Activated naive CD8-positive, alpha-beta T cell treated with anti-CD3 and anti-CD28 coated beads, Interleukin-2, amount 50 U/mL, for 24 hours (primary cell): ENCODE measurements around the gene VPS16.

Source experiments
- ATAC-seq: fragments of 150-1000 bp; cut with Tn5 transposase; one replicate; pipeline ENCODE4 v1.10.0; 2021
- DNase-seq: peaks from one replicate; pipeline ENCODE4 v3.0.0; 2021
- H3K27ac Mint-ChIP-seq: one replicate; pipeline ENCODE4 v1.8.0; 2021; ENCODE audit warnings: mild to moderate bottlenecking, mixed read lengths
- H3K27me3 Mint-ChIP-seq: one replicate; pipeline ENCODE4 v1.8.0; 2021; ENCODE audit warnings: mixed read lengths
- H3K36me3 Mint-ChIP-seq: one replicate; pipeline ENCODE4 v1.8.0; 2021; ENCODE audit warnings: low read depth, mixed read lengths
- H3K4me1 Mint-ChIP-seq: one replicate; pipeline ENCODE4 v1.8.0; 2021; ENCODE audit warnings: mixed read lengths
- H3K4me3 Mint-ChIP-seq: one replicate; pipeline ENCODE4 v1.8.0; 2021; ENCODE audit warnings: mild to moderate bottlenecking, moderate library complexity, mixed read lengths
- H3K9me3 Mint-ChIP-seq: one replicate; pipeline ENCODE4 v1.8.0; 2021; ENCODE audit warnings: mixed read lengths

The VPS16 gene

GRCh38 chr20:2840138-2840966 is at the start of gene VPS16, which contains the start of gene PCED1A:
Gene VPS16 (plus strand): TSS chr20:2840745. CDS start chr20:2840775, 30 bp downstream.
Gene PCED1A (minus strand): TSS chr20:2840655. CDS start chr20:2839912, 743 bp downstream.
- DNase-seq (peak; percentile 90), ATAC-seq (peak; percentile 99)
- no peaks in the 10 kb centered on the region for H3K9me3 Mint-ChIP-seq
- H3K27ac Mint-ChIP-seq, result peak within 1 kb of the TSS; percentile 91
- H3K4me1 Mint-ChIP-seq, result peaks cover 50% of the 10 kb centered on the region
- H3K27me3 Mint-ChIP-seq, result no peaks in the 10 kb centered on the region
- H3K4me3 Mint-ChIP-seq, result peak within 1 kb of the TSS; percentile 90
- H3K36me3 Mint-ChIP-seq, result peaks cover 20% of the 10 kb centered on the region

- no peak for DNase-seq
- H3K27me3 Mint-ChIP-seq, result peaks cover 19% of the 10 kb centered on the region
Measured at GRCh38 chr20:2793471-2793870, 47.1 kb upstream of the VPS16 start.

GRCh38 chr20:2794202-2794748 is 46.3 kb upstream of the VPS16 start:
- Mint-ChIP-seq H3K9me3 (no peaks in the 10 kb centered on the region), H3K4me3 (no peak overlapping the region), H3K27me3 (peaks cover 26% of the 10 kb centered on the region), H3K36me3 (no peaks in the 10 kb centered on the region), H3K27ac (no peak overlapping the region), H3K4me1 (peaks cover 6% of the 10 kb centered on the region)
- DNase-seq, result no peak
- no peak for ATAC-seq

More at GRCh38 chr20:2793471-2793870, 47.1 kb upstream of the VPS16 start:
- Mint-ChIP-seq H3K27ac (peak overlapping the region; percentile 24), H3K9me3 (no peaks in the 10 kb centered on the region), H3K36me3 (no peaks in the 10 kb centered on the region), H3K4me1 (no peaks in the 10 kb centered on the region), H3K4me3 (no peak overlapping the region)
- no peak for ATAC-seq

- Mint-ChIP-seq H3K4me1 (peaks cover 13% of the 10 kb centered on the region), H3K27ac (no peak overlapping the region), H3K9me3 (no peaks in the 10 kb centered on the region), H3K36me3 (no peaks in the 10 kb centered on the region), H3K27me3 (peaks cover 33% of the 10 kb centered on the region), H3K4me3 (no peak overlapping the region)
- DNase-seq, result no peak
- ATAC-seq, result no peak
Measured at GRCh38 chr20:2794866-2795447, 45.6 kb upstream of the VPS16 start.

GRCh38 chr20:2795451-2795850 is 45.1 kb upstream of the VPS16 start:
- no peaks in the 10 kb centered on the region for H3K36me3 Mint-ChIP-seq
- peaks cover 34% of the 10 kb centered on the region for H3K27me3 Mint-ChIP-seq
- no peak overlapping the region for H3K27ac Mint-ChIP-seq
- peaks cover 16% of the 10 kb centered on the region for H3K4me1 Mint-ChIP-seq
- H3K4me3 Mint-ChIP-seq, result no peak overlapping the region
- DNase-seq (no peak), ATAC-seq (no peak)
- H3K9me3 Mint-ChIP-seq, result no peaks in the 10 kb centered on the region

GRCh38 chr20:2796011-2796660 is 44.4 kb upstream of the VPS16 start:
- DNase-seq, result no peak
- no peak overlapping the region for H3K4me3 Mint-ChIP-seq
- peaks cover 39% of the 10 kb centered on the region for H3K27me3 Mint-ChIP-seq
- ATAC-seq, result no peak
- H3K36me3 Mint-ChIP-seq, result no peaks in the 10 kb centered on the region
- no peaks in the 10 kb centered on the region for H3K9me3 Mint-ChIP-seq
- no peak overlapping the region for H3K27ac Mint-ChIP-seq
- H3K4me1 Mint-ChIP-seq, result peaks cover 21% of the 10 kb centered on the region

- ATAC-seq, result no peak
- H3K9me3 Mint-ChIP-seq, result no peaks in the 10 kb centered on the region
- peaks cover 44% of the 10 kb centered on the region for H3K27me3 Mint-ChIP-seq
- H3K27ac Mint-ChIP-seq, result no peak overlapping the region
- H3K4me3 Mint-ChIP-seq, result no peak overlapping the region
- no peak for DNase-seq
- H3K36me3 Mint-ChIP-seq, result no peaks in the 10 kb centered on the region
- peaks cover 27% of the 10 kb centered on the region for H3K4me1 Mint-ChIP-seq
Measured at GRCh38 chr20:2797136-2797983, 43.2 kb upstream of the VPS16 start.

GRCh38 chr20:2798095-2798805 is 42.3 kb upstream of the VPS16 start:
- Mint-ChIP-seq H3K27ac (no peak overlapping the region), H3K27me3 (peaks cover 49% of the 10 kb centered on the region), H3K4me1 (peaks cover 27% of the 10 kb centered on the region), H3K36me3 (no peaks in the 10 kb centered on the region), H3K9me3 (no peaks in the 10 kb centered on the region), H3K4me3 (no peak overlapping the region)
- DNase-seq (no peak), ATAC-seq (no peak)

GRCh38 chr20:2798814-2799213 is 41.7 kb upstream of the VPS16 start:
- Mint-ChIP-seq H3K4me3 (no peak overlapping the region), H3K27me3 (peaks cover 49% of the 10 kb centered on the region)

GRCh38 chr20:2799271-2799670 is 41.3 kb upstream of the VPS16 start:
- Mint-ChIP-seq H3K27ac (peak overlapping the region; percentile 90), H3K9me3 (no peaks in the 10 kb centered on the region), H3K4me3 (peak overlapping the region; percentile 90), H3K36me3 (no peaks in the 10 kb centered on the region), H3K27me3 (peaks cover 51% of the 10 kb centered on the region), H3K4me1 (peaks cover 27% of the 10 kb centered on the region)
- ATAC-seq (no peak), DNase-seq (no peak)

More at GRCh38 chr20:2798814-2799213, 41.7 kb upstream of the VPS16 start:
- DNase-seq (no peak), ATAC-seq (no peak)
- Mint-ChIP-seq H3K27ac (no peak overlapping the region), H3K36me3 (no peaks in the 10 kb centered on the region), H3K9me3 (no peaks in the 10 kb centered on the region), H3K4me1 (peaks cover 27% of the 10 kb centered on the region)

GRCh38 chr20:2799688-2800520 is 40.6 kb upstream of the VPS16 start:
- Mint-ChIP-seq H3K27ac (peak overlapping the region; percentile 90), H3K4me3 (peak overlapping the region; percentile 90), H3K36me3 (no peaks in the 10 kb centered on the region), H3K9me3 (no peaks in the 10 kb centered on the region), H3K27me3 (peaks cover 52% of the 10 kb centered on the region), H3K4me1 (peaks cover 27% of the 10 kb centered on the region)
- DNase-seq (no peak), ATAC-seq (no peak)

GRCh38 chr20:2800521-2801285 is 39.8 kb upstream of the VPS16 start, which contains the start of gene CPXM1:
Gene CPXM1 (minus strand): TSS chr20:2800627. CDS start chr20:2800572, 55 bp downstream.
- H3K27ac Mint-ChIP-seq, result peak within 1 kb of the TSS; percentile 90
- H3K4me3 Mint-ChIP-seq, result peak within 1 kb of the TSS; percentile 90
- no peaks in the 10 kb centered on the region for H3K9me3 Mint-ChIP-seq
- H3K27me3 Mint-ChIP-seq, result peaks cover 56% of the 10 kb centered on the region
- peak; percentile 42 for DNase-seq
- peaks cover 27% of the 10 kb centered on the region for H3K4me1 Mint-ChIP-seq
- peak; percentile 67 for ATAC-seq
- no peaks in the 10 kb centered on the region for H3K36me3 Mint-ChIP-seq
